Activated T-cell treated with anti-CD3 and anti-CD28 coated beads for 24 hours (primary cell): ENCODE results near the gene FOXJ2.
"Not testable (repeated sequence)": the region's sequence is repeated elsewhere in the genome, so short reads cannot be mapped to it uniquely, and the experiment has no call there.

Experiments used
- DNase-seq: peaks from one replicate; pipeline ENCODE4 v3.0.0-alpha.2; 2020; ENCODE audit warnings: low read depth

The FOXJ2 gene

GRCh38 chr12:8065991-8066594, 33.6 kb downstream of the FOXJ2 start, which contains the start of gene C3AR1:
Gene C3AR1 (minus strand): TSS chr12:8066359. CDS start chr12:8060185, 6,174 bp downstream.
- peak; percentile 16 for DNase-seq

- no peak for DNase-seq
Measured at GRCh38 chr12:8069582-8069981, 37.1 kb downstream of the FOXJ2 start.

DNA sequence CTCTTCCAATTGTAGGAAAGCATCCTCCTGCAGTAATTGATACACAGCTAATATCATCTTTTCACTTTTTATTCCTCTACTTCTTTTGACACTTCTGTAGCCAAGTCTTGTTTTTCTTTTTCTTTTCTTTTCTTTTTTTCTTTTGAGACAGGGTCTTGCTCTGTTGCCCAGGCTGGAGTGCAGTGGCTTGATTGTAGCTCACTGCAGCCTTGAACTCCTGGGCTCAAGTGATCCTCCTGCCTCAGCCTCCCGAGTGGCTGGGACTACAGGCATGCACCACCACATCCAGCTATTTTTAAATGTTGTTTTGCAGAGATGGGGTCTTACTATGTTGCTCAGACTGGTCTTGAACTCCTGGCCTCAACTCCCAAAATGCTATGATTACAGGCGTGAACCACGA, 39.3 kb downstream of the FOXJ2 start:
- DNase-seq, result not testable (repeated sequence)

GRCh38 chr12:8075935-8076334, 43.4 kb downstream of the FOXJ2 start:
- DNase-seq, result no peak

DNA sequence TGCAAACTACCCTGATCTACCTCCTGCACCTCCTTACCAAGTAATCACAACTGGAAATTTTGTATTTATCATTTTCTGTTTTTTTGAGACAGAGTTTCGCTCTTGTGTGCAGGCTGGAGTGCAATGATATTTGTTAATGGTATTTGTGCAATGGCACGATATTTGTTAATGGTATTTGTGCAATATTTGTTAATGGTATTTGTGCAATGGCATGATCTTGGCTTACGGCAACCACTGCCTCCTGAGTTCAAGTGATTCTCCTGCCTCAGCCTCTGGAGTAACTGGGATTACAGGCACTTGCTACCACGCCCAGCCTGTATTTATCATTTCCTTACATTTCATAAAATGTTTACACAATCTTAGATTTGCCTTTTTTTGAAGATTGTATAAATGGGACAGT, 43.9 kb downstream of the FOXJ2 start:
- no peak for DNase-seq

DNA sequence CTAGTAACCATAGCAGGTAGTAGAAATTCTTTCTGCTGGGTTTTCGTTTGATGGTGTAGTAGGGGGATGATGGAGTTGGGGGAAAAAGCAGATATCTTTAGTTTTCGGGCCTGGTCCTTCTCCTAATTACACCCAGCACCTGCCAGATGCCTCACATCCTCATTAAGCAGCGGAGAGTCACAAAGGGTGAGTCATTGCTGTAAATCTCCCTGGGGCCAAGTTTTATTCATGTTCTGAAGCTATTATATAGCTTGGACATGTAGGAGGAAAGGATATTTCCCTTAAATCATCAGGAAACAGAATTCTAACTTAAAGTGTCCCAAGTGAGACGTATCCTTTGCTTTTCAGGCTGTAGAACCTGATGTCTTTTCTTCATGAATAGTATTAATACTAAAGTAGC, 44.7 kb downstream of the FOXJ2 start:
- DNase-seq, result no peak

GRCh38 chr12:8078398-8078797, 45.9 kb downstream of the FOXJ2 start:
- peak; percentile 33 for DNase-seq

DNA sequence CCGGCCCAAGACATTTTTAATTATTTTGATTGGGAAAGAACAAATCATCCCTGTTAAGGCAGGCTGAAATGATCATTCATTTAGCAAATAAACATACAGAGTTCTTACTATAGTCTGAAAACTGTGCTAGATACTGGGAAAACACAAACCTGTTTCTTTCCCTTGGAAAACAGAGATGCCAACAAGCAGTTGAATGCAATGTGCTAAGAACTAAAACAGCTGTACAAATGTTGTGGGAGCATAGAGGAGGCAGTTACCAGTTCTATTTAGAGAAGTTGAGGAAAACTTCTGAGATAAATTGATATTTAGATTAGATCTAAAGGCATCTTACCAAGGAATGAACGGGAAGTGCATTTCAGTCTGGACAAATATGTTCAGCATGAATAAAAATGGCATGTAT, 46.4 kb downstream of the FOXJ2 start:
- DNase-seq, result no peak

DNA sequence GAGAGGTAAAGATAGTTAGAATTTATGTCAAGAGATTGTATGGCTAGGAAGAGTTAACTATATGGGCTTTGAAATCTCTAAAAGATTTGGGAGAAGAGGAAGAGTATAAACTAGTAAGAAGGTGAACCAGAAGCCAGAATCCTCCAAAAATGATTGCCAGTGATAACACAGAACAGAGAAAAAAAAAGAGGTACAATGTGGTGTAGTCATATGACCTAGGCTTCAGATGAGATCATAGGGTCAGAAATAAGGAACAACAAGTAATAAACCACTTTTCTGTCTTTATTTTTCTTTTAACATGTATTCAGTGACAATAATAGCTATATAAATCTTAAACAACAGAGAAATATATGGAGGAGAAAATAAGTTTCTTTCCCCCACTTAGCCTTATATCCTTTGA, 47.6 kb downstream of the FOXJ2 start:
- DNase-seq, result no peak

DNA sequence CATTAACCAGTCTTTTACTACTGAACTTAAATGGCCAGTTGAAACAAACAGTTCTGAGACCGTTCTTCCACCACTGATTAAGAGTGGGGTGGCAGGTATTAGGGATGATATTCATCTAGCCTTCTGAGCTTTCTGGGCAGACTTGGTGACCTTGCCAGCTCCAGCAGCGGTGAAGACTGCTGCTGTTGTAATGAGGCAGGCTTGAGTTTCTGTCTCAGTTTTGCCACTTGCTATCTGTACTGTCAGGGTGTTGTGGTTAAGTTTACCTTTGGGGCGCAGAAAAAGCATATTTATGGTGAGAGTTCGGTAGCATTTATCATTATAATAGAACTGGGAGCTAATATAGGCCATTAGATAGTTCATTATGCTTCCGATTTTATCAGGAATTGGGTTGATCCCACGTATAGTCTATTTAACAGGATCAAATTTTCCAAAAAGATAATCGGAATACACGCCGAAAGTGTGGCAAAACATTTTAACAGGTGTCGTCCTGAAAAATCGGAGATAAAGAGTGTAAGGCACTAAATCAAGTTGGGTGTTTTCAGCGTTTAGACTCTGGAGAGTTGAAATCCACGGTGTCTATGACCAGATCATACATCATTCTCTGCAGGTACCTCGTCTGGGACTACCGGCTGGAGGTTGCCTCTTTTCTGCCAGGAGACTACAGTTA, 48.9 kb downstream of the FOXJ2 start:
- peak; percentile 19 for DNase-seq

DNA sequence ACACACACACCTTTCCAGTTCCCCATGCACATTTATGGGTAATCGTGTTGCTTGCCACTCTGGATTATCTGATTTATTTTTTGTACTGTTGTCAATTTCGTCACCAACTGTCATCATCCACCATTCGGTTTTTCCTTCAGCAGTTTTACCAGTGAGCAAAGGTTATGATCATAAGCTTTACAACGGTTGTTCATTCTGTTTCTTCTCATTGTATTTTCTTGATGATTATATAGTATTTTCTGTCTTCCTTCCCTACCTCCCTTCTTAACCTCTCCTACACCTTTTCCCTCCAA, 50.2 kb downstream of the FOXJ2 start:
- DNase-seq, result no peak

- DNase-seq, result not testable (repeated sequence)
Measured at GRCh38 chr12:8084351-8084750, 51.8 kb downstream of the FOXJ2 start.

DNA sequence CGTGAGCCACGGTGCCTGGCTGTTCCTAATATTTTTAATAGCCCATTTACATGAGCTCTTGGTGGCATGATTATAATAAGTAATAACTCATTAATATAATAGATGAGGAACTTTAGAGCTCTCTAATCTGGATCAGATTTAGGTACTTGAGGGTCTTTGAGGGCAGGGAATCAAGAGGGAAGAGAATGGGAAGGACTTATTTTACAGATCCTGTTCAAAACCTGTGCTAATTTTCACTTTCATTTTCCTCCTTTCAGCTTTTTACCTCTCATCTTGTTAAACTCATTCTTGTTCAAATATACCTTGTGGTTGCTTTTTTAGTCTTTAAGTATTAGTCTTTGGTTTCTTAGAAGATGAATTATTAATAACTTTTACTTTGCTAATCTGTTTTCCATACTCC, 55.1 kb downstream of the FOXJ2 start:
- no peak for DNase-seq

DNA sequence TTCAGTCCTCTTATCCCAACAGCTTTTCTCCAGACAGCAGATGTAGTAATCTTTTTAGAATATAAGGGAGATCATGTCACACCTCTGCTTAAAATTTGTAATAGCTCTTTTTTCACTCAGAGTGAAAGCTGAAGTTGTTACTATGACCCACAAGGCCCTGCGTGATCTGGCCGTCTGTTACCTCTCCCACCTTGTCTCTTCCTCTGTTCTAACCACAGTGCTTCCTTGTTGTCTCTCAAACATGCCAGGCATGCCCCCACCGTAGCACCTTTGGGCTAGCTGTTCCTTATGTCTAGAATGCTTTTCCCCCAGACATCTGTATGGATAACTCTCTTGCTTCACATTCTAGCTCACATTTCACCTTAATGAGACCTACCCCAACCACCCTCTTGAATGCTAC, 56.1 kb downstream of the FOXJ2 start:
- peak; percentile 8 for DNase-seq

GRCh38 chr12:8089277-8089676, 56.8 kb downstream of the FOXJ2 start:
- DNase-seq, result not testable (repeated sequence)

- no peak for DNase-seq
Measured at GRCh38 chr12:8089716-8090115, 57.2 kb downstream of the FOXJ2 start.

GRCh38 chr12:8093291-8093690, 60.8 kb downstream of the FOXJ2 start:
- DNase-seq, result no peak

DNA sequence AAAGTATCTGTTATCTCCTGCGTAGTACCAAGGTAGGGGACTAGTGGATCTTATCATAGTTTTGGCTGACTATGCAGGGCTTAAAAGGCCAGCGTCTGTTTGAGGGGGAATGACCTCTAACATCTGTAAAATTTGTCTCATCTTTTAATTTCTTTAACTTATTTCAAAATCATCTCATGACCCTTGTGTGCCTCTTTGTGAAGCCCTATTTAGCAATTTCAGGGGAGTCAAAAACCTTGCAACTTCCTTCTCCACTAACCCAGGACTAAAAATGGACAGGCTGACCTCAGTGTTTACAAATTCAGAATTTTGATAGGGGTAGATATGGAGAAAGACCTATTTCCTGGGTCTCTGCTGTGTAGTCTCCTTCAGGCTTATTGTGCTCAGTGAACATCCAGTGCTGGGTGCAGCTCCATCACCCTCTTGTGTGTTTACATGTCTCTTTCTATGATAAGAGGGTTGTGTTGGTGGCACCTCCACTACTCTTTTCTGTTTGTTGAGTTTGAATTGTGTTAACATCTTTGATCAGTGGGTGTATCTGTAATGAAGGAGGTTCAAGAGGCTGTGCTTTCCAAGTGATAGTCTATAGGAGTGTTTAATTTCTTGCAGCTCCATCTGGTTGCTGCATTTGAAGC, 63.9 kb downstream of the FOXJ2 start:
- no peak for DNase-seq

GRCh38 chr12:8099235-8099634, 66.7 kb downstream of the FOXJ2 start:
- DNase-seq, result no peak
